GM18867 (cell line): ENCODE measurements around the gene RAB35.
A peak's percentile ranks its signal among the peaks of the same experiment; 100 is the strongest.

ENCODE experiments used
- ATAC-seq: cut with Tn5 transposase; IDR thresholded peaks from one replicate; pipeline ENCODE4 v1.9.1; 2021; ENCODE audit warnings: mild to moderate bottlenecking, moderate library complexity; ENCODE audit not compliant: unreplicated experiment

The RAB35 gene

DNA sequence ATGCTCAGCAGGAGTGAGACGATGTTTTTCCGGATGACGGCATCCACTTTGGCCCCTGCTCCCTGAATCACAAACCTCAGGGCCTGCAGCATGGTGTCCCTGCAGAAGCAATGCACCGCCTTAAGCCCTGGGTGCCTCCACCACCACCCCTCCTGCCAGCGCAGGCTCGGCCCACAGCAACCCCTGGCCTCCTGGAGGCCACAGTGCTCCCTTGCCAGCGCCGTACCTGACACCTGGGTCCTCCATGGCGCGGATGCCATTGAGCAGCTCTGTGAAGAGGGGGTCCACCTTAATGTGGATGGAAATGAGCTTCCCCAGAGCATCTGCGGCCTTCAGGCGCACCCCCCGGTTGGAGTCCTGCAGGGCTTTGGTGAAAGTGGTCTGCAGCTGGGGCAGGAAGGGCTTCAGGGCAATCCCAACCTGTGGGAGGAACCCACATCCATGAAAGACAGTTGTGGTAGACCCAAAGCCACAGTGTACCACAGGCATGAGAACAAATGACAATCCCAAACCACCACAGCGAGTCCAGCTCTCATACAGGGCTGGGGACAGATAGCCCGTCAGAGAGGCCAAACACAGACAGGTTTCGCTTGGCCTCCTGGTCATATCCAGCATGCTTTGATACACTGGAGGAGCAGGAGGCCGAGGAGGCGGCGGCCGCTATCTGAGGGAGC, 17.9 kb upstream of the RAB35 start:
- no peak for ATAC-seq

- ATAC-seq = peak; percentile 92
These were observed 16.4 kb upstream of the RAB35 start for GRCh38 chr12:120132863-120133385.

DNA sequence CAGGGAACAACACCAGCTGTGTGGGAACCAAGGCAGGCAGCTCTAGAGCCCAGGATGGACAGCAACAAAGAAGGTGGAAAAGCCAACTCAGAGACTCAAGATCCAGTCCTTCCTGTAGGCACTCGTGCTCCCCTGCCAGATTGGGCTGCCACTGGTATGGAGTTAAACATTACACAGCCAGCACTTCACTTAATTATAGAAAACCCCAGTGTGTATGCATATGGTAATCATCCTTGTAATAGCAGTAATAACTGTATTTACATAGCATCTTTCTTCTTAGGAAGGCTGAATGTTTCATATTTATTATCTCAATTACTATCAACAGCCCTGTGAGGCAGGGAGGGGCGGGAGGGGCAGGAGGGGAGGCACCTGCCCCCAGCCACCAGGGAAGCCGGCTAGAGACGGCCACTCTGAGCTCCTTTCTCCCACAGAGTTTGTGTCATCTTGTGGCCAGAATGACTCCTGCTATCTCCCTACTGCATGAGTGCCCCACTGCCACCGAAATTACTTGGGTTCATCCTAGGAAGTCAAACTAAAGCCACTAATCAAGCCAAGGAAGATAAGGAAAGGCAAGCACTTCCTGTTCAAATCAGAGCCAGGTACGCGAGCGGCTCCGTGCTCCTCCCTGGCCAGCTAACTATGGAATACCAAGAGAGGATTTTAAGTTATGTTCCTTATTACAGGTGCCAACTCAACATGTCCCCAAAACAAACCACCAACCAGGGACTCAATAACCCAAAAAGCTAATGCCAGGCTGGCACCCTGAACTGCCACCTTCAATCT, 15.7 kb upstream of the RAB35 start:
- no peak for ATAC-seq

DNA sequence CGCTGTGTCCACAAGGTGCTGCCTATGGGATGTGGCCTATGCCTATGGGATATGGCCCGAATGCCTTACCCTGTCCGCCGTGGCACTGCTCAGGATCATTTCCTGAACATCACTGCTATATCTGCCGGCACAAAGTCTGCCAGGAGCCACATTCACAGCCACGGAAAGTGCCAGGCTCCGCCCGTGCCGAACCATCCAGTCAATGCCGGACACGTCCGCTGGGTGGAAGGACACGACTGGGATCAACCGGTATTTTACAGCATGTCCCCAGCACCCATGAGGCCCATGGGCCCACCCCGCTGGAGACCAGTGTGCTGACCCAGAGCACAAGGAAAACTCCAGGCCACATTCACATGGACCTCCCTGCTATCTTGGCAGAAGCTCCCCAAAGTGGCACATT, 14.6 kb upstream of the RAB35 start:
- ATAC-seq = no peak

- no peak for ATAC-seq
These were observed 13.5 kb upstream of the RAB35 start for GRCh38 chr12:120130011-120130410.

- no peak for ATAC-seq
These were observed 10.1 kb upstream of the RAB35 start for GRCh38 chr12:120126635-120127005.

DNA sequence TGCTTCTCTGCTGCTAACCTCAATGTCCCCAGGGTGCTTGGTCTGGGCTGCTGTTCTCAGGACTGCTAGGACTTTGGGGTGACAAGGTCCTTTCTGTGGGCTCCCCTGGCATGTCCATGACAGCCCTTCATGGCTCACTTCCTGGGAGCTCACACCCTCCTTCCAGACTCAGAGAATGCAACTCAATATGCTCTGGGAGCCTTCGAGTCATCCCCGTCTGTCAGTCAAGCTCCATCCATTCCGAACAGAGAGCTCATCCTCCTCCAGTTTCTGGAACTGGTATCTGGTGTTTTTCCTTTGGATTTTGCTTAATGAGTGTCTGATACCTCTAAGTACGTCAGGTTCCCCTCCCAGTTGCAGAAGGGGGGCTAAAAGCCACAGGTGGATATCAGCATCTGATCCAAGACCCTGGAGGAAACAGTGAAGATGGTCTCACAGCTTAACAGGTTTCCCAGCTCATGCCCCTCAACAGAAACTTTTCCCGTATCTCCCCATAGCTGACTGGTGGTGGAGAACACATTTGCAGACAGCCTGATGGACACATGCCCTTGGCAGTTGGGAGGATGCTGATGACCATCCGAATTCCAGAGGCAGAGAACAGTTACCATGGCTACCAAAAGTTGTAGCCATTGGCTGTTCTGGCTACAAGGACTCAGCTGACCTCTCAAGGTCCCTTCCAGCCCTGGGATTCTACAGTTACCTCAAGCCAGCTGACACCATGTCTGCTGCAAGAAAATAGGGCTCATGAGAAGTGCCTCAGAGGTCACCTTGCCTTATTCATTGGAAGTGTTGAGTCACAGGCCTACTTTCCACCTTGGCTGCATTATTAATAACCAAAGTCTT, 9.5 kb upstream of the RAB35 start:
- ATAC-seq = no peak

DNA sequence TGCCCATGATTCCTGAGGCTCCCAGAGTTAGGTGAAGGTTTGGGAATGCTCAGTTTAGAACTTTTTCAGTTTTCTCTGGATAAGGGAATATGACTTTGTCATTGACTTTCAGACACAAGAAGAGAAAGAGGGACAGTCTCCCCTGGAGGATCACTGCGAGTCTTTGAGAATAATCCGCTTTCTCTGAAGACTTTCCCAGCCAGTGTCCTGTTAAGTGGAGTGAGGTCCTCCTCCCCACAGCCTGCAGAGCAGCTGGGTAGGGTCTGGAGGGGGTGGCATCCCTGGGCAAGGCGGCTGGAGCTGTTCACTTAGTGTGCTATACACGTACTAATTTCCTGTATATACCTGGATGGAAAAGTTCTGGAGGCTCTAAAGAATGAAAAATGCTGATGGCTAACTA, 8.5 kb upstream of the RAB35 start:
- ATAC-seq = no peak

- peak; percentile 41 for ATAC-seq
These were observed 5.3 kb upstream of the RAB35 start for GRCh38 chr12:120121766-120122293.

- no peak for ATAC-seq
These were observed 4.8 kb upstream of the RAB35 start for GRCh38 chr12:120121343-120121742.

DNA sequence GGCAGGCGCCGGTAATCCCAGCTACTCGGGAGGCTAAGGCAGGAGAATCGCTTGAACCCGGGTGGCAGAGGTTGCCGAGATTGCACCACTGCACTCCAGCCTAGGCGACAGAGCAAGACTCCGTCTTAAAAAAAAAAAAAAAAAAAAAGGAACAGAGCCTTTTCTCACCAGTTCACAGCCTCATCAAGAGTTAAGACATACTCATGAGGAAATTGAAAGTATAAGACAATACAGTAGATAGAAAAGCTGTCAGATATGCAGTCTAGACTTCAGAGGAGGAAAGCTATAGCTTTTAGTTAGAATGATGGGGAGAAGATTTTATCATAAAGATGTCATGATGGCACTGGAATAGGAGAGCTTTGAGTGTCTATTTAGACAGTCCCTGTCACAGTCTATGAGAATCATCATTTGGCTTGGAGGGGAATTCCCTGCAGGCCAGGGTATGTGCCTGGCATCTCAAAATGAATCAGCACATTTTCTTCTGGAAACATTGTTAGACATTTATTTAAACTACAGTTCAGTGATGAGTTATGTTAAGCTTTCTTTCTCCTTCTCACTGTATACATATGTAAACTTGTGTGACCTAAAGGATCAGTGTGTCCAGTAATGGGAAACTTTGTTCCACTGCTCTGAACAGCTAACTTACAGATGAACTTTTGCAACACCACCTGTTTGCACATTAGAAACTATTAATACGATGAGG, 2.9 kb upstream of the RAB35 start:
- ATAC-seq = peak; percentile 18

DNA sequence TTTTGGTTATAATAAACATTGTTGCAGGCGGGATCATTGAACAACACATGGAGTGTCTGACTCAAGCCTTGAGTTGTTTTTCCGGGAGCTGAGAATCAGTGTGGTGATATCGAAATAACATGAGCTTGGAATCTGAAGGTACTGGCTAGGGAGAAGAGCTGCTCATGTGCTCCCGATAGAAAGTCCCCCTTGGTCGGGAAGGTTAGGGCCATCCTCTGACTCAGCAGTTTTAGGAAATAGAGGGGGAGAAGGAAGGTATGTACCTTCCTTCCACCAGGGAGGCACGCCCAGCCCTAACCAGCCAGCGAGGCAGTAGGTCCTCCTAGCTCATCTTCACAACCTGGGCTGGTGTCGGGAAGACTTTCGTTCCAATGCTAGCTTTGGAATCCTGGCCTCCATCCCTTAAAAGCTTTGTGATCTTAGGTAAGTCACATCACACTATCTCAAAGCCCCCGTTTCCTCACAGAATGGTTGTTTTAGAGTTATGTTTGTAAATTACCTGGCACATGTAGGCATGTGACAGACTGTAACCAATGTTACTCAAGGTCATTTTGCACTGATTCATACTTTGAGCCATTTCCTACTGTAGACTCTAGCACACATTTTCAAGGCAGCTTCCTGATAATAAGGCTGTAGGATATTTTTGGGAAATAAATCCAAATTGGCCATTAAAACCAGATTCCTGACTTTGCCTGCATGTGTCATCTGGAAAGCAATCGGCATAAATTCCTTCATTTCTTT, 1.9 kb upstream of the RAB35 start:
- no peak for ATAC-seq

GRCh38 chr12:120117961-120118320, 1.4 kb upstream of the RAB35 start:
- no peak for ATAC-seq

DNA sequence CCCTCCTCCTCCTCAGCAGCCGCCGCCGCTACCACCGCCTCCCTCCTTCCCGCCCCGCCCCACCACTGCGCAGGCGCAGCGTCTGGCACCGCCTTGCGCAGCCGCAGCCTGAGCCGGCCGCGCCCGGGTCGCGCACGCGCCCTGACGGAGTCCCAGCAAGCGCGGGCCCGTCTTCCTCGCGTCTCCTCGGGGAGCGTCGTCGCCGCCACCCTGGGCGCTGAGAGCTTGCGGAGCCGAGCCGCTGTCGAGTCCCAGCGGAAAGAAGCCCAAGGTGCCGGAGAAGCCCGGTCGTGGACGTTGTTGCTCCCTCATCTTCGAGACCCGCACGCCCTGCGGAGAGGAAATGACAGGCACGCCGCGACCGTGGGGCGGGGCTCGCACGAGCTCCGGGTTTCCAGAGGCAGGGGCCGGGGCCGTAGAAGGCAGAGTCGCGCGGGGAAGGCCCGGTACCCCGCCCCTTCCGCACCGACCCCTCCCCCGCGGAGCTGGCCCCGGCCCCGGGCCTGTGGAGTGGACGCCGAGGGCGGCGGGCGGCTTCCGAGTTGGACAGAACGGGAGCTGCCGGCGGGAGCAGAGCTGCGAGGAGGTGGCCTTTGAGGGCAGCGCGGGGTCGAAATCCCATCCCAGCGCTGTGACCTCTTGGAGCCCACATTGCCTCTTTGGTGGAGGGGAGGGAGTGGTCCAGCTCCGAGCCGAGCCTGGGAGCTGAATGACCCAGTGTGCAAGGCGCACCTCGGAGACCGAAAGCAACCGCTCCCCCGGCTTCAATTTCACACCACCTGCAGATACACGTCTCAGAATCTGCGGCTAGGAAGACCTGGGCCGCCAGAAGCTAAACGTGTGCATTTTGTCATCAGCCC, 469 bp upstream of the RAB35 start:
- ATAC-seq = peak; percentile 48

- ATAC-seq = peak; percentile 2
These were observed 687 bp downstream of the RAB35 start for GRCh38 chr12:120115692-120116440.

DNA sequence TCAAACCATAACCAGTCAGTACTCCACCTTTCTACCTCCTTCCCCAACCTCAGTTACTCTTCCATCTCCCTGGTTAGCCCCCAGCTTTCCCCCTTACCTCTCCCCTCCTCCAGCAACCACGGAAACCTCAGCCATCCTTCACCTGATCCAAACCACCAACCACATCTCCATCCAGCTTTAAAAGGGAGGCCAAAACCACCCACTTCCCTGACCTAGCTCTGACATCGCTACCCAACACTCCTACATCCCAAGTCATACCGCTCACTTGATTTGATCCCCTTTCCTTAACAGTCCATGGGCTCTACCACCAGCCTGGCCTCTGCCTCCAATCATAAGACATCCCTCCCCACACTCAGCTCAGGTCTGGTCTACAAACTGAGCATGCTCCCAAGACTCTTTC, 1.5 kb downstream of the RAB35 start:
- ATAC-seq = no peak

DNA sequence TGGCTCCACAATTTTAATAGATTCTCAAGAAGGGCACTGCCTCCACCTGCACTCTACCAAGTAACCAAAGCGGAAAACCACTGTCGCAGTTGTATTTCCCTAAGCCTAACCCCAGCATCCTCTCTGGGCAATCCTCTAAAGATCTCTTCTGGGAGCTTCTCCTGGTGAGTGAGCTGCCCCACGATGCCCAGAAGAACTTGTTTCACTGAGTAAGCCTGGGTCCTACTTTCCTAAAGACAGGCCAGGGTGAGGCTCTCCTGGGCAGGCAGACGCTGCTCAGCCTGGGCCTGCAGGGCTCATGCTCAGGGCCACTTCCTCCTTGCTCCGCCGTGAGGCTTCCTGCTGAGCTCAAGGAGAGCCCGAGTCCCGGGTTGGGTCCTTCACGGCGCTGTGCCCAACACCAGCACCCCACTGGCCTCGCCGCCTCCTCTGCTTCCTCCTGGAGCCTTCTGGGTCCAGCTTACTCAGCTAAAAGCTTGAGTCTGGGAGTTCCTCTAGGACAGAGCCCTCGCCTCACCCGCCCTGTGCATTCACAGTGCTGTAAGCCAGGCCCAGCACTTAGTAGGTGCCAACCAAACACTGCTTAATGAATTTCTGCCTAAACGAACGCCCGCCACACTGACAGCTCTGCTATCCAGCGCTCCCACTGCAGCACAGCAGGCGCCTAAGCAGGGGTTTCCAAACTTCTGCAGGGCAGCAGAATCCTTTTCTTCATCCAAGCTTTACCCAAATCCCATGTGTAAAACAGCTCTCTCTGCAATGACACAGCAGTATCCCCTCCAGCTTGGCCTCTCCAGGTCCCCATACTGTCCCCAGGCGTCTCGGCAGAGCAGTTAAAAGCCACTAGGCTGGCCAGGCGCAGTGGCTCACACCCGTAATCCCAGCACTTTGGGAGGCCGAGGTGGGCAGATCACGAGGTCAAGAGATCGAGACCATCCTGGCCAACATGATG, 5.7 kb downstream of the RAB35 start:
- peak; percentile 66 for ATAC-seq
